Keratinocyte (primary cell): ENCODE measurements around the gene TP63. TPM values are rescaled to one million over a fixed set of nuclear protein-coding genes. Genes with fewer than 3 reads are reported as not detected.
A peak's percentile ranks its signal among the peaks of the same experiment; 100 is the strongest.

ENCODE experiments used
- DNase-seq: peaks from one replicate; pipeline ENCODE4 v3.0.0-alpha.2; 2011; ENCODE audit warnings: low read depth, missing footprints, low spot score
- FAIRE-seq: peaks from 2 replicates; lab custom pipeline; 2011; peaks lifted over from hg19 to GRCh38; lab: Jason Lieb, UNC
- H2AFZ ChIP-seq: 2 replicates; pipeline ENCODE4 v1.6.0; 2012; ENCODE audit warnings: low read length, control low read depth, inconsistent platforms; ENCODE audit not compliant: control insufficient read depth
- H3K27ac ChIP-seq: 2 replicates; pipeline ENCODE4 v1.5.1; 2011; ENCODE audit warnings: low read length; ENCODE audit not compliant: control insufficient read depth, insufficient read depth
- H3K27me3 ChIP-seq: 3 replicates; pipeline ENCODE4 v1.6.0; 2011; ENCODE audit warnings: low read length; ENCODE audit not compliant: control insufficient read depth, insufficient read depth; ENCODE audit errors: extremely low read depth
- H3K36me3 ChIP-seq, 2 experiments: 2 replicates in 1 of 2; 3 replicates in 1 of 2; pipeline ENCODE4 v1.5.1; 2011; ENCODE audit warnings: low read length in 2 of 2, mild to moderate bottlenecking in 1 of 2; ENCODE audit not compliant: control insufficient read depth in 2 of 2, insufficient read depth in 2 of 2; ENCODE audit errors: extremely low read depth in 1 of 2
- H3K4me1 ChIP-seq: 3 replicates; pipeline ENCODE4 v1.5.1; 2011; ENCODE audit warnings: low read length; ENCODE audit not compliant: control insufficient read depth, insufficient read depth; ENCODE audit errors: extremely low read depth
- H3K4me2 ChIP-seq: 3 replicates; pipeline ENCODE4 v1.6.0; 2011; ENCODE audit warnings: low read depth, low read length; ENCODE audit not compliant: control insufficient read depth, insufficient read depth; ENCODE audit errors: extremely low read depth
- H3K4me3 ChIP-seq, 3 experiments: fragments of 200-600 bp in 1 of 3; sonication (generic) in 1 of 3; 2 replicates in 2 of 3; 3 replicates in 1 of 3; pipeline ENCODE4 v1.5.1; 2011 to 2016; ENCODE audit warnings: low read length in 3 of 3, mild to moderate bottlenecking in 3 of 3, control low read depth in 2 of 3, inconsistent platforms in 1 of 3, low read depth in 1 of 3, mixed read lengths in 1 of 3, mixed run types in 1 of 3, moderate library complexity in 1 of 3; ENCODE audit not compliant: control insufficient read depth in 2 of 3, insufficient read depth in 2 of 3; ENCODE audit errors: extremely low read depth in 1 of 3
- H3K79me2 ChIP-seq: 2 replicates; pipeline ENCODE4 v1.6.0; 2012; ENCODE audit warnings: low read length; ENCODE audit not compliant: control insufficient read depth, insufficient read depth
- H3K9ac ChIP-seq: 3 replicates; pipeline ENCODE4 v1.6.0; 2011; ENCODE audit warnings: low read length; ENCODE audit not compliant: control insufficient read depth, insufficient read depth; ENCODE audit errors: extremely low read depth
- H3K9me1 ChIP-seq: 3 replicates; pipeline ENCODE4 v1.6.0; 2011; ENCODE audit warnings: low read length; ENCODE audit not compliant: control insufficient read depth, insufficient read depth; ENCODE audit errors: extremely low read depth
- H3K9me3 ChIP-seq: 2 replicates; pipeline ENCODE4 v1.5.1; 2012; ENCODE audit warnings: low read depth, low read length; ENCODE audit not compliant: control insufficient read depth
- H4K20me1 ChIP-seq: 3 replicates; pipeline ENCODE4 v1.6.0; 2011; ENCODE audit warnings: low read length; ENCODE audit not compliant: control insufficient read depth, insufficient read depth; ENCODE audit errors: extremely low read depth
- CTCF ChIP-seq, 3 experiments: IDR thresholded peaks in 1 of 3; conservative IDR thresholded peaks in 1 of 3; optimal IDR thresholded peaks in 1 of 3; 2 replicates in 2 of 3; 3 replicates in 1 of 3; pipeline versions ENCODE3 to v1.5.1; 2011; ENCODE audit warnings: low read length in 3 of 3, mild to moderate bottlenecking in 3 of 3, moderate library complexity in 2 of 3, control low read depth in 1 of 3, inconsistent platforms in 1 of 3; ENCODE audit not compliant: insufficient read depth in 2 of 3; ENCODE audit errors: extremely low read depth in 1 of 3
- EZH2 ChIP-seq: IDR thresholded peaks from one replicate; pipeline ENCODE4 v1.6.1; 2012; ENCODE audit warnings: inconsistent platforms, mild to moderate bottlenecking, low read length, moderate library complexity
- dilution Hi-C: fragments of 300-500 bp; cut with MboI; formaldehyde crosslinking; loops from one replicate; pipeline ENCODE4 v1.7.0; 2020; ENCODE audit warnings: low sequenced_read_pairs; ENCODE audit not compliant: extremely low pct_ligation_motif_present
- polyA plus RNA-seq, 5 experiments: library from polyadenylated mRNA; depleted of rRNA in 3 of 5; stranded (reverse) in 3 of 5; stranded (forward) in 1 of 5; unstranded in 1 of 5; fragments of >200 nt; gene quantifications; 1 replicate in 1 of 5; 2 replicates in 3 of 5; 3 replicates in 1 of 5; pipeline versions ENCODE4 v1.2.1 to v1.2.3, GENCODE V29; 2011 to 2012; ENCODE audit warnings: missing spikeins in 2 of 5, low read depth in 1 of 5, low replicate concordance in 1 of 5

Gene TP63
- polyA plus RNA-seq, 1 donor (not counting 4 experiments of a cell fraction or from before 2014, with no cell fraction given): 214 TPM

GRCh38 chr3:189813647-189814240, 182.6 kb downstream of the TP63 start:
- Histone ChIP-seq H3K27me3 (no peaks in the 10 kb centered on the region), H3K27ac (peak overlapping the region; percentile 39), H3K4me2 (peak overlapping the region; percentile 35), H3K36me3 (peaks cover 16 to 28% of the 10 kb centered on the region in 2 experiments), H3K9me3 (no peaks in the 10 kb centered on the region), H3K79me2 (peaks cover 65% of the 10 kb centered on the region), H3K9ac (peak overlapping the region; percentile 45), H3K4me3 (no peak overlapping the region), H3K4me1 (peaks cover 27% of the 10 kb centered on the region), H2AFZ (no peak overlapping the region), H3K9me1 (no peaks in the 10 kb centered on the region), H4K20me1 (no peaks in the 10 kb centered on the region)
- dilution Hi-C loops: no loop called here
- peak; percentile 17 for FAIRE-seq
- DNase-seq: no peak
- TF ChIP-seq CTCF (optimal IDR thresholded peaks at IDR 0.05 in 1 of 3, IDR thresholded peaks at IDR 0.05 in 1 of 3, conservative IDR thresholded peaks at IDR 0.05 in 1 of 3; ENCODE audit: extremely low read depth in 1 of 3, insufficient read depth in 2 of 3, low read length in 3 of 3): no peak
- TF ChIP-seq EZH2: no peak

- H3K9me3 ChIP-seq: no peaks in the 10 kb centered on the region
- H3K4me1 ChIP-seq: peaks cover 58% of the 10 kb centered on the region
- H3K27me3 ChIP-seq: no peaks in the 10 kb centered on the region
- peaks cover 56% of the 10 kb centered on the region for H3K79me2 ChIP-seq
- no peak overlapping the region for H2AFZ ChIP-seq
- TF ChIP-seq EZH2: no peak
- peaks cover 6 to 23% of the 10 kb centered on the region in 2 experiments for H3K36me3 ChIP-seq
- peak overlapping the region; percentile 4 for H3K4me2 ChIP-seq
- FAIRE-seq (no peak), DNase-seq (no peak)
- H3K9ac ChIP-seq: no peak overlapping the region
- H3K4me3 ChIP-seq: no peak overlapping the region
- H4K20me1 ChIP-seq: no peaks in the 10 kb centered on the region
- dilution Hi-C loops: no loop called here
- H3K9me1 ChIP-seq: no peaks in the 10 kb centered on the region
- peak overlapping the region; percentile 51 for H3K27ac ChIP-seq
Observed at GRCh38 chr3:189820365-189820720, 189.2 kb downstream of the TP63 start.

GRCh38 chr3:189821262-189821661, 190.1 kb downstream of the TP63 start:
- Histone ChIP-seq H3K79me2 (peaks cover 60% of the 10 kb centered on the region), H3K27me3 (no peaks in the 10 kb centered on the region), H4K20me1 (no peaks in the 10 kb centered on the region), H3K9me3 (no peaks in the 10 kb centered on the region), H3K4me3 (no peak overlapping the region), H3K4me1 (peaks cover 67% of the 10 kb centered on the region), H3K9me1 (no peaks in the 10 kb centered on the region), H3K36me3 (peaks cover 6 to 26% of the 10 kb centered on the region in 2 experiments), H3K27ac (peak overlapping the region; percentile 25), H3K9ac (no peak overlapping the region), H3K4me2 (no peak overlapping the region), H2AFZ (no peak overlapping the region)
- dilution Hi-C loops: no loop called here
- TF ChIP-seq CTCF (optimal IDR thresholded peaks at IDR 0.05 in 1 of 3, IDR thresholded peaks at IDR 0.05 in 1 of 3, conservative IDR thresholded peaks at IDR 0.05 in 1 of 3; ENCODE audit: extremely low read depth in 1 of 3, insufficient read depth in 2 of 3, low read length in 3 of 3) (no peak), EZH2 (no peak)
- DNase-seq: no peak
- peak; percentile 29 for FAIRE-seq
